K562 (cell line): Measurements from ENCODE around the gene TBL2. TPM values are rescaled to one million over a fixed set of nuclear protein-coding genes. Genes with fewer than 3 reads are reported as not detected.
A peak's percentile ranks its signal among the peaks of the same experiment; 100 is the strongest.

Experiments used
- BRD4 ChIP-seq: fragments of 200-600 bp; sonication (generic); IDR thresholded peaks from 2 replicates; pipeline ENCODE4 v1.6.1; 2017; ENCODE audit warnings: inconsistent platforms
- CHD2 ChIP-seq: IDR thresholded peaks from 2 replicates; pipeline ENCODE4 v1.6.1; 2011; ENCODE audit warnings: low read depth, low read length
- CXXC5 ChIP-seq: fragments of 250-450 bp; sonication (Bioruptor Pico); IDR thresholded peaks from 2 replicates; pipeline ENCODE4 v1.8.0; 2022; ENCODE audit warnings: inconsistent platforms, mild to moderate bottlenecking, moderate library complexity
- ELF2 ChIP-seq: fragments of 250-450 bp; sonication (Bioruptor Pico); IDR thresholded peaks from 2 replicates; pipeline ENCODE4 v1.5.0; 2021; ENCODE audit warnings: mild to moderate bottlenecking
- FOXJ3 ChIP-seq: sonication (generic); formaldehyde crosslinking; IDR thresholded peaks from 2 replicates; pipeline ENCODE4 v1.4.0; 2020; ENCODE audit warnings: mild to moderate bottlenecking, missing genetic modification reagents
- FOXP4 ChIP-seq: sonication (generic); formaldehyde crosslinking; IDR thresholded peaks from 2 replicates; pipeline ENCODE4 v1.8.0; 2022; ENCODE audit warnings: mild to moderate bottlenecking, missing genetic modification reagents, borderline replicate concordance
- HDAC2 ChIP-seq: fragments of 450-650 bp; IDR thresholded peaks from 2 replicates; pipeline ENCODE4 v1.6.1; 2016; ENCODE audit warnings: mild to moderate bottlenecking
- KLF1 ChIP-seq: fragments of 450-650 bp; IDR thresholded peaks from 2 replicates; pipeline ENCODE4 v1.6.1; 2016; ENCODE audit warnings: missing genetic modification characterization, missing compliant biosample characterization
- L3MBTL2 ChIP-seq: fragments of 450-650 bp; IDR thresholded peaks from 2 replicates; pipeline ENCODE4 v1.6.1; 2016; ENCODE audit warnings: mild to moderate bottlenecking, moderate library complexity
- MCM3 ChIP-seq: fragments of 450-650 bp; IDR thresholded peaks from 2 replicates; pipeline ENCODE4 v1.6.1; 2016
- POLR2A ChIP-seq: fragments of 450-650 bp; conservative IDR thresholded peaks from 2 replicates; pipeline ENCODE4 v1.6.1; 2016
- RAD21 ChIP-seq, 2 experiments: fragments of 250-450 bp in 1 of 2; fragments of 450-650 bp in 1 of 2; sonication (Bioruptor Pico) in 1 of 2; formaldehyde crosslinking in 1 of 2; IDR thresholded peaks in 1 of 2; conservative IDR thresholded peaks in 1 of 2; 2 replicates each; pipeline versions ENCODE4 v1.4.0 to v1.8.0; 2020 to 2022; ENCODE audit warnings: mild to moderate bottlenecking in 2 of 2, moderate library complexity in 1 of 2
- RAD51 ChIP-seq: fragments of 450-650 bp; IDR thresholded peaks from 2 replicates; pipeline ENCODE4 v1.7.1; 2016; ENCODE audit warnings: low read depth, mild to moderate bottlenecking, borderline replicate concordance
- TARDBP ChIP-seq: fragments of 450-650 bp; IDR thresholded peaks from 2 replicates; pipeline ENCODE4 v1.6.1; 2016
- TFE3 ChIP-seq: fragments of 450-650 bp; formaldehyde crosslinking; IDR thresholded peaks from 2 replicates; pipeline ENCODE4 v1.4.0; 2020; ENCODE audit warnings: mild to moderate bottlenecking, mixed read lengths
- ZBTB17 ChIP-seq: fragments of 450-650 bp; formaldehyde crosslinking; IDR thresholded peaks from 2 replicates; pipeline ENCODE4 v1.4.0; 2020; ENCODE audit warnings: mild to moderate bottlenecking
- ZBTB33 ChIP-seq: sonication (generic); formaldehyde crosslinking; IDR thresholded peaks from 2 replicates; pipeline ENCODE4 v1.8.1; 2023; ENCODE audit warnings: mild to moderate bottlenecking, missing genetic modification reagents
- ZNF77 ChIP-seq: fragments of 250-450 bp; sonication (Bioruptor Pico); IDR thresholded peaks from 2 replicates; pipeline ENCODE4 v1.5.0; 2020
- polyA plus RNA-seq, 8 experiments: library from polyadenylated mRNA; depleted of rRNA in 4 of 8; stranded (reverse) in 5 of 8; unstranded in 3 of 8; fragments of >200 nt; fragmentation: Nextera tagmentation in 2 of 8; fragmentation: Illumina TruSeq in 1 of 8; extraction: Ambion mirVana in 2 of 8; extraction: Trizol in 1 of 8; gene quantifications; 2 replicates each; pipeline versions ENCODE4 v1.2.1 to v1.2.3, GENCODE V29; 2011 to 2014; ENCODE audit warnings: inconsistent platforms in 1 of 8, missing spikeins in 1 of 8
- total RNA-seq, 7 experiments: library from RNA; depleted of rRNA in 6 of 7; stranded (reverse); fragments of >200 nt in 6 of 7; fragmentation: Illumina TruSeq in 2 of 7; extraction: Trizol in 2 of 7; gene quantifications; 2 replicates each; pipeline versions ENCODE4 v1.2.1 to v1.2.3, GENCODE V29; 2011 to 2021; ENCODE audit warnings: low replicate concordance in 1 of 7
- TF ChIP-seq, protein P1 (sequence below), 2 experiments: IDR thresholded peaks; 2 replicates each; pipeline ENCODE4 v1.6.1; 2012; ENCODE audit warnings: improper control_type of control experiment in 2 of 2, low read depth in 2 of 2, low read length in 2 of 2, borderline replicate concordance in 1 of 2
- TF ChIP-seq, protein P2 (sequence below): fragments of 250-450 bp; sonication (Bioruptor Pico); IDR thresholded peaks from 2 replicates; pipeline ENCODE4 v1.4.0; 2020

The TBL2 gene
- total and polyA plus RNA-seq, 9 of the 15 experiments (the other 6 are each of a cell fraction or from before 2014, with no cell fraction given) = 2.5 to 123 (median 49.2) TPM

- TF ChIP-seq ZBTB33 (CRISPR knock-in tag) (peak; percentile 98), FOXP4 (CRISPR knock-in tag) (no peak), TARDBP (no peak), KLF1 (tag) (no peak), CXXC5 (CRISPR knock-in tag) (no peak), FOXJ3 (CRISPR knock-in tag) (no peak), HDAC2 (no peak), POLR2A (no peak), ZNF77 (CRISPR knock-in tag) (no peak), RAD51 (no peak), ZBTB17 (no peak), RAD21 (CRISPR knock-in tag; conservative IDR thresholded peaks at IDR 0.05 in 1 of 2, IDR thresholded peaks at IDR 0.05 in 1 of 2) (peak; percentile 86 to 95), BRD4 (no peak), TFE3 (CRISPR knock-in tag) (no peak), L3MBTL2 (no peak), CHD2 (no peak), MCM3 (no peak), ELF2 (CRISPR knock-in tag) (no peak)
- TF ChIP-seq, protein P1, sequence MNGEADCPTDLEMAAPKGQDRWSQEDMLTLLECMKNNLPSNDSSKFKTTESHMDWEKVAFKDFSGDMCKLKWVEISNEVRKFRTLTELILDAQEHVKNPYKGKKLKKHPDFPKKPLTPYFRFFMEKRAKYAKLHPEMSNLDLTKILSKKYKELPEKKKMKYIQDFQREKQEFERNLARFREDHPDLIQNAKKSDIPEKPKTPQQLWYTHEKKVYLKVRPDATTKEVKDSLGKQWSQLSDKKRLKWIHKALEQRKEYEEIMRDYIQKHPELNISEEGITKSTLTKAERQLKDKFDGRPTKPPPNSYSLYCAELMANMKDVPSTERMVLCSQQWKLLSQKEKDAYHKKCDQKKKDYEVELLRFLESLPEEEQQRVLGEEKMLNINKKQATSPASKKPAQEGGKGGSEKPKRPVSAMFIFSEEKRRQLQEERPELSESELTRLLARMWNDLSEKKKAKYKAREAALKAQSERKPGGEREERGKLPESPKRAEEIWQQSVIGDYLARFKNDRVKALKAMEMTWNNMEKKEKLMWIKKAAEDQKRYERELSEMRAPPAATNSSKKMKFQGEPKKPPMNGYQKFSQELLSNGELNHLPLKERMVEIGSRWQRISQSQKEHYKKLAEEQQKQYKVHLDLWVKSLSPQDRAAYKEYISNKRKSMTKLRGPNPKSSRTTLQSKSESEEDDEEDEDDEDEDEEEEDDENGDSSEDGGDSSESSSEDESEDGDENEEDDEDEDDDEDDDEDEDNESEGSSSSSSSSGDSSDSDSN (IDR thresholded peaks at IDR 0.05; ENCODE audit: borderline replicate concordance in 1 of 2, low read depth in 2 of 2, low read length in 2 of 2) = no peak
- TF ChIP-seq, protein P2, sequence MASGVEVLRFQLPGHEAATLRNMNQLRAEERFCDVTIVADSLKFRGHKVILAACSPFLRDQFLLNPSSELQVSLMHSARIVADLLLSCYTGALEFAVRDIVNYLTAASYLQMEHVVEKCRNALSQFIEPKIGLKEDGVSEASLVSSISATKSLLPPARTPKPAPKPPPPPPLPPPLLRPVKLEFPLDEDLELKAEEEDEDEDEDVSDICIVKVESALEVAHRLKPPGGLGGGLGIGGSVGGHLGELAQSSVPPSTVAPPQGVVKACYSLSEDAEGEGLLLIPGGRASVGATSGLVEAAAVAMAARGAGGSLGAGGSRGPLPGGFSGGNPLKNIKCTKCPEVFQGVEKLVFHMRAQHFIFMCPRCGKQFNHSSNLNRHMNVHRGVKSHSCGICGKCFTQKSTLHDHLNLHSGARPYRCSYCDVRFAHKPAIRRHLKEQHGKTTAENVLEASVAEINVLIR (CRISPR knock-in tag) = no peak
Measured at GRCh38 chr7:73606801-73607691, 28.7 kb upstream of the TBL2 start (continued).
